HEK293 (cell line): ENCODE results near the gene PARP11.

Experiments used
- CTCF ChIA-PET: fragments of 350-600 bp; formaldehyde crosslinking; extraction: SDS; loops from one replicate; lab custom pipeline; 2021; ENCODE audit warnings: antibody characterized with exemption; lab: Yijun Ruan, JAX
- POLR2A ChIA-PET: fragments of 300-600 bp; formaldehyde crosslinking; extraction: SDS; loops from one replicate; lab custom pipeline; 2020; ENCODE audit warnings: antibody characterized with exemption, inconsistent platforms; lab: Yijun Ruan, JAX
- H3K27ac ChIP-seq: fragments of 200-500 bp; sonication (Bioruptor generic); 2 replicates; pipeline ENCODE4 v1.5.1; 2014; ENCODE audit warnings: low read depth, low read length, control low read depth, inconsistent platforms; ENCODE audit errors: extremely low read depth
- H3K36me3 ChIP-seq, 2 experiments: fragments of 200-500 bp in 1 of 2; sonication (Bioruptor generic) in 1 of 2; 1 replicate in 1 of 2; 2 replicates in 1 of 2; pipeline ENCODE4 v1.5.1; 2014 to 2017; ENCODE audit warnings: inconsistent platforms in 2 of 2, low read length in 2 of 2; ENCODE audit not compliant: control insufficient read depth in 2 of 2, insufficient read depth in 1 of 2
- H3K4me1 ChIP-seq: fragments of 200-500 bp; sonication (Bioruptor generic); 2 replicates; pipeline ENCODE4 v1.5.1; 2014; ENCODE audit warnings: mild to moderate bottlenecking, low read length, inconsistent platforms; ENCODE audit not compliant: control insufficient read depth, insufficient read depth
- H3K4me3 ChIP-seq: 2 replicates; pipeline ENCODE4 v1.5.1; 2011; ENCODE audit warnings: low read depth, mild to moderate bottlenecking, control low read depth, low read length, moderate library complexity
- H3K9me3 ChIP-seq: fragments of 200-500 bp; sonication (Bioruptor generic); 2 replicates; pipeline ENCODE4 v1.5.1; 2014; ENCODE audit warnings: low read depth, low read length, inconsistent platforms; ENCODE audit not compliant: control insufficient read depth, insufficient read depth
- HIC1 ChIP-seq: fragments of 450-650 bp; formaldehyde crosslinking; IDR thresholded peaks from 2 replicates; pipeline ENCODE4 v1.5.1; 2016; ENCODE audit warnings: missing biosample characterization, missing genetic modification characterization
- HOXC10 ChIP-seq: sonication (generic); formaldehyde crosslinking; IDR thresholded peaks from 2 replicates; pipeline ENCODE4 v1.8.1; 2023; ENCODE audit warnings: mild to moderate bottlenecking, missing genetic modification reagents
- KLF17 ChIP-seq: fragments of 450-650 bp; formaldehyde crosslinking; IDR thresholded peaks from 2 replicates; pipeline ENCODE4 v1.5.1; 2016; ENCODE audit warnings: missing biosample characterization, missing genetic modification characterization
- MYNN ChIP-seq: fragments of 450-650 bp; formaldehyde crosslinking; IDR thresholded peaks from 2 replicates; pipeline ENCODE4 v1.5.1; 2016; ENCODE audit warnings: missing biosample characterization, missing genetic modification characterization, borderline replicate concordance
- SCRT1 ChIP-seq: fragments of 450-650 bp; formaldehyde crosslinking; IDR thresholded peaks from 2 replicates; pipeline ENCODE4 v1.5.1; 2016; ENCODE audit warnings: missing biosample characterization, missing genetic modification characterization, borderline replicate concordance
- ZBTB11 ChIP-seq: fragments of 450-650 bp; formaldehyde crosslinking; conservative IDR thresholded peaks from 2 replicates; pipeline ENCODE4 v1.5.1; 2016; ENCODE audit warnings: low read depth, missing biosample characterization, missing genetic modification characterization
- ZNF132 ChIP-seq: fragments of 450-650 bp; formaldehyde crosslinking; IDR thresholded peaks from 2 replicates; pipeline ENCODE4 v1.5.1; 2017; ENCODE audit warnings: missing biosample characterization, missing genetic modification characterization, borderline replicate concordance
- ZNF157 ChIP-seq: fragments of 450-650 bp; formaldehyde crosslinking; IDR thresholded peaks from 2 replicates; pipeline ENCODE4 v1.5.1; 2016; ENCODE audit warnings: missing biosample characterization, missing genetic modification characterization
- ZNF16 ChIP-seq: fragments of 450-650 bp; formaldehyde crosslinking; IDR thresholded peaks from 2 replicates; pipeline ENCODE4 v1.5.1; 2016; ENCODE audit warnings: low read depth, missing biosample characterization, missing genetic modification characterization
- ZNF175 ChIP-seq: fragments of 450-650 bp; formaldehyde crosslinking; IDR thresholded peaks from 2 replicates; pipeline ENCODE4 v1.5.1; 2016; ENCODE audit warnings: missing biosample characterization, missing genetic modification characterization
- ZNF19 ChIP-seq: fragments of 450-650 bp; formaldehyde crosslinking; IDR thresholded peaks from 2 replicates; pipeline ENCODE4; 2016; ENCODE audit warnings: missing biosample characterization, missing genetic modification characterization, low read depth
- ZNF214 ChIP-seq: fragments of 450-650 bp; formaldehyde crosslinking; IDR thresholded peaks from 2 replicates; pipeline ENCODE4 v1.5.1; 2017; ENCODE audit warnings: missing biosample characterization, mild to moderate bottlenecking, missing genetic modification characterization, borderline replicate concordance
- ZNF335 ChIP-seq: fragments of 450-650 bp; formaldehyde crosslinking; conservative IDR thresholded peaks from 2 replicates; pipeline ENCODE4 v1.5.1; 2016; ENCODE audit warnings: missing biosample characterization, missing genetic modification characterization
- ZNF398 ChIP-seq: fragments of 450-650 bp; formaldehyde crosslinking; IDR thresholded peaks from 2 replicates; pipeline ENCODE4 v1.5.1; 2017; ENCODE audit warnings: missing biosample characterization, missing genetic modification characterization
- ZNF544 ChIP-seq: fragments of 450-650 bp; formaldehyde crosslinking; IDR thresholded peaks from 2 replicates; pipeline ENCODE4 v1.5.0; 2017; ENCODE audit warnings: missing biosample characterization, missing genetic modification characterization
- ZNF596 ChIP-seq: fragments of 450-650 bp; IDR thresholded peaks from 2 replicates; pipeline ENCODE4 v1.5.0; 2018; ENCODE audit warnings: missing biosample characterization, mild to moderate bottlenecking, missing genetic modification characterization, moderate library complexity
- ZNF621 ChIP-seq: fragments of 450-650 bp; formaldehyde crosslinking; IDR thresholded peaks from 2 replicates; pipeline ENCODE4 v1.5.1; 2017; ENCODE audit warnings: missing biosample characterization, missing genetic modification characterization
- ZNF629 ChIP-seq: fragments of 450-650 bp; formaldehyde crosslinking; IDR thresholded peaks from 2 replicates; pipeline ENCODE4 v1.5.1; 2017; ENCODE audit warnings: missing biosample characterization, missing genetic modification characterization
- ZNF654 ChIP-seq: fragments of 450-650 bp; formaldehyde crosslinking; IDR thresholded peaks from 2 replicates; pipeline ENCODE4 v1.5.1; 2016; ENCODE audit warnings: low read depth, missing biosample characterization, missing genetic modification characterization
- TF ChIP-seq, protein P1 (sequence below): fragments of 450-650 bp; formaldehyde crosslinking; IDR thresholded peaks from 2 replicates; pipeline ENCODE4 v1.5.1; 2017; ENCODE audit warnings: missing biosample characterization, missing genetic modification characterization

PARP11 gene

DNA sequence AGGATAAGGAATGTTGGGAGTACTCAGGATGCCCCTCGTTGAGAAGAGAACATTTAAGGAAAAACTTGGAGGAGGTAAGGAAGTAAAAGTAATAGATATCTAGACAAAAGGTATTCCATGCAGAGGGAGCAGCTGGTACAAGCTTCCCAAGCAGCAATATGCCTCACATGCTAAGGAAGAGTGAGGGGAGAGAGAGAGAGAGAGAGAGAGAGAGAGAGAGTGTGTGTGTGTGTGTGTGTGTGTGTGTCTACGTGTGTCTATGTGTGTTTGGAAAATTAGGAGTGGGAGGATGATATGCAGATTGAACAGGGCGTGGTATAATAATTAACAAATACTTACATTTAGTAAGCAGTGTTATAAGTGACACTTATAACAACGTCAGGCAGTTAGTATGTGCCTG, 9.2 kb upstream of the PARP11 start:
- ChIA-PET CTCF (interaction anchor here (0.9 to 7.5 kb wide), 7 partner anchors 9 to 395 kb away, joined by 3 to 128 read pairs (median 6); partner anchors contain the start of gene PARP11), POLR2A (no interaction called here)
- no peak overlapping the region for H3K4me3 ChIP-seq
- no peak overlapping the region for H3K27ac ChIP-seq
- TF ChIP-seq ZNF629 (tag by site-specific recombination) (no peak), KLF17 (tag by site-specific recombination) (no peak), ZNF19 (no peak), ZNF596 (tag by site-specific recombination) (0 out of 2 replicates have a peak, but pooled peaks have one; percentile 58), HOXC10 (CRISPR knock-in tag) (no peak), ZNF654 (tag by site-specific recombination) (no peak), ZNF16 (no peak), ZNF175 (tag by site-specific recombination) (no peak)
- TF ChIP-seq, protein P1, sequence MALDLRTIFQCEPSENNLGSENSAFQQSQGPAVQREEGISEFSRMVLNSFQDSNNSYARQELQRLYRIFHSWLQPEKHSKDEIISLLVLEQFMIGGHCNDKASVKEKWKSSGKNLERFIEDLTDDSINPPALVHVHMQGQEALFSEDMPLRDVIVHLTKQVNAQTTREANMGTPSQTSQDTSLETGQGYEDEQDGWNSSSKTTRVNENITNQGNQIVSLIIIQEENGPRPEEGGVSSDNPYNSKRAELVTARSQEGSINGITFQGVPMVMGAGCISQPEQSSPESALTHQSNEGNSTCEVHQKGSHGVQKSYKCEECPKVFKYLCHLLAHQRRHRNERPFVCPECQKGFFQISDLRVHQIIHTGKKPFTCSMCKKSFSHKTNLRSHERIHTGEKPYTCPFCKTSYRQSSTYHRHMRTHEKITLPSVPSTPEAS = peak; percentile 65
- H3K9me3 ChIP-seq = no peaks in the 10 kb centered on the region
- H3K4me1 ChIP-seq = no peaks in the 10 kb centered on the region
- H3K36me3 ChIP-seq = no peaks in the 10 kb centered on the region

GRCh38 chr12:3881281-3881950, 8.2 kb upstream of the PARP11 start:
- ChIA-PET CTCF (interaction anchor here (0.6 to 7.5 kb wide), 3 partner anchors 157 to 532 kb away, joined by 3 to 128 read pairs (median 3); no protein-coding TSS in a partner anchor), POLR2A (no interaction called here)
- Histone ChIP-seq H3K4me1 (no peaks in the 10 kb centered on the region), H3K36me3 (no peaks in the 10 kb centered on the region), H3K4me3 (no peak overlapping the region), H3K27ac (no peak overlapping the region), H3K9me3 (no peaks in the 10 kb centered on the region)
- TF ChIP-seq SCRT1 (tag by site-specific recombination) = no peak
- TF ChIP-seq ZNF544 = no peak
- no peak for TF ChIP-seq ZNF621
- no peak for TF ChIP-seq ZNF335 (tag by site-specific recombination)
- TF ChIP-seq ZNF214 (tag by site-specific recombination) = no peak
- TF ChIP-seq ZNF398 (tag by site-specific recombination) = no peak
- TF ChIP-seq ZBTB11 (tag by site-specific recombination) = no peak
- no peak for TF ChIP-seq ZNF132 (tag by site-specific recombination)
- TF ChIP-seq HIC1 (tag by site-specific recombination) = no peak
- TF ChIP-seq MYNN (tag by site-specific recombination) = no peak
- TF ChIP-seq ZNF157 (tag by site-specific recombination) = no peak
